GOT3 (cell line): ENCODE data around the gene WNT8B.

Experiments
- DNase-seq: peaks from one replicate; lab custom pipeline; 2025; ENCODE audit warnings: mixed read lengths; lab: John Stamatoyannopoulos, UW

WNT8B gene

DNA sequence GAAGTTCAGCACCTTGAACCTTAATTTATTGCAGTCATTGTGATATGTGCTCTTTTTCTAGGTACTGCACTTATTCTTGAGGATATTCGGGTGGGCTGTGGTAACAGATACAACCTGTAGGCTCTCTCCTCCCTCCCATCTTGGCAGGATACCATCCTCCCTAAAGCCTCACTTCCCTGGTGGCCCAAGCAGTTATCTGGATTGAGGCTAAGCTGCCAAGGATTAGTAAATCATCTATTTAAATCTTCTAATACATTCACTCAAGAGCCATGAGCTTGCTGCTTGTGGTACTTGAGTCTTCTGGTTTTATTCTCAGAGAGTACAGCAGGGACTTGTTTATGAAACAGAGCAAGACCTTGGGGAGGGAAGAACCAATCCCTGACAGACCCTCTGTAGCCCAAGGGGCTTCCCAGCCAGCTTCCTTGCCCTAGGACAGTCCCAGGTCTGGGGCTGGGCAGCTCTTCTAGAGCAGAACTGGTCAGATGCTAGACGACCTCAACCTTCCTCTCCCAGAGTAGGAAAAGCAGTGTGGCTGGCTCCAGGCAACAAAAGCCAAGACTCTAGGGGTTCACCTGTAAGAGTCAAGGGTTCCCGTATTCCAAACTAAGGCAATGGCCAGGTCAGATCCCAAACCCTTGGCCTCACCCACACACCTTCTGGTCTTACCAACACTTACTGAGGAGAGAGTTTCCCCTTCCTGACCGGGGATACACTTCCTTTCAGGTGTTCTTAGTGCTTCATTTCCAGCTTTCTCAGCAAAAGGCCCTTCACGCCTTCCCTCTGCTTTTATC lies 21.3 kb downstream of the WNT8B start:
- no peak for DNase-seq

GRCh38 chr10:100485366-100485765 lies 22.6 kb downstream of the WNT8B start:
- no peak for DNase-seq

DNA sequence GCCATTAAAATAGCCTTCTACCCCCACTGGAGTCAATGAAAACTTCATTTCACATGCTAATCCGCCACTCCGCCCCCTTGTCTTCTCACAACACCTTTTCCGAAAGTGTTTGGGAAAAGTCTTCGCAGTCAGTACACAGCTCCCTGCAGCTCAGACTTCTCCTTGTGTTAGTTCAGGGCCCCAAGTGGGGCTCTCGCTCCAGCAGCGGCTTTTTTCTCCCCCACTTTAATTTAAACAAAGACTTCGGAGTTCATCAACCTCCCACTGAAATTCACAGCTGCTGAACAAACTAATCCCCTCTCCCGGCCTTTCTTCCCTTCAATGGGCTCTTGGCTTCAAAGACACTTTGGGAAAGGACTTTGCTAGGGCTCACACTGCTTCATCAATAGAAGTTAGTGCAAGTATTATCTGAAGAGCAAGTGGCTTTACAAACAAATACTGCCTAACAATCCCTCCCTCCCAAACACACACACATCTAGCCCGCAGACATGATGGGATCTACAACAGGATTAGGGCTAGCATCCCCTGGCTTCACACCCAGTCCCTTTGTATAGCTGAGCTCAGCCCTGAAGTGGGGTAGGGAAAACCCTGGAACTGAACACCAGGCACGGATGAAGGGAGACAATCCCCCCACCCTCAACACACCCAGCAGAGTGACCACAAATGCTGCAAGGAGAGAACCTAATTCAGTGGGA lies 23.1 kb downstream of the WNT8B start:
- DNase-seq, result no peak

DNA sequence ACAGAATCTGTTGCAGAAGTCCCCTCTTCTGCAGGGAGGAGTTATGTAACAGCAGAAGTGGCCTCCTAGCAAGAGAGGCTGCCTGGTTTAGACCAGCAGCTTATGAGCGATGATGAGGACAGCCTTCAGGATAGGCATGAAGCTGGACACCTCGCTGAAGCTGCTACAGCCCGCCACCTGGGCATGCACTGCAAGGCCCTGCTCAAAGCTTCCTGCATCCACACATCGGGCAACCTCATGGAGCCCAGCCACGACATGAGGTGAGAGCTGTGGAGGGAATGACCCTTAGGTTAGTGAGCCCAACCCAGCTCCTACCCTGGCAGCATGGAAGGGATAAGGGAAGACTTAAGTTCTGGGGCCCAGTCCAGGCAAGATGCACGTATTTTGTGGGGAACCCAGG lies 24.7 kb downstream of the WNT8B start:
- no peak for DNase-seq

- DNase-seq, result no peak
These were observed 26.6 kb downstream of the WNT8B start for GRCh38 chr10:100489396-100489795.

- DNase-seq, result no peak
These were observed 27.7 kb downstream of the WNT8B start for GRCh38 chr10:100490531-100490930.

- DNase-seq, result no peak
These were observed 33.8 kb downstream of the WNT8B start for GRCh38 chr10:100496567-100496966.

GRCh38 chr10:100498059-100498458 lies 35.2 kb downstream of the WNT8B start:
- DNase-seq, result no peak

GRCh38 chr10:100501423-100501822 lies 38.6 kb downstream of the WNT8B start:
- DNase-seq, result no peak

DNA sequence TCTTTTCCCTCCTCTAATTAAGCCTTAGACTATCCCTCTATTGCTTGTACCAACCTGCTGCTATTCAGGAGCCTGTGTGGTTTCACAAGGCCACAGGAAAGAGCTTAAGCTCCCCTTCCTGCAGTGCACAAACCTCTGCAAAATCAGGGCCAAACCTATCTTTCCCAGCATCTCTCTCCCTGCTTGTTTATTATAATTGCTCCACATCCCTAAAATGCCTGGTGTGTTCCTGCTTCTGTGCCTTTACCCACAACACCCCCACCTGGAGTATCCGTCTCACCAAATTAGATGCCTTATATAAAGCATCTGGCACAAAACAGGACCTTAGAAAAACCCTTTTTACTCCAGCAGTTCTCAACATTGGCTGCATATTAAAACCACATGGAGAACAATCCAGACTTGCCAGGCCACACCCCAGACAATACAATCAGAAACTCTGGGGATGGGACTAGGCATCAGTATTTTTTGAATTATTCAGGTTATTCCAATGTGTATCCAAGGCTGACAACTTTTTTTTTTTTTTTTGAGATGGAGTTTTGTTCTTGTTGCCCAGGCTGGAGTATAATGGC lies 40.2 kb downstream of the WNT8B start:
- DNase-seq, result no peak

DNA sequence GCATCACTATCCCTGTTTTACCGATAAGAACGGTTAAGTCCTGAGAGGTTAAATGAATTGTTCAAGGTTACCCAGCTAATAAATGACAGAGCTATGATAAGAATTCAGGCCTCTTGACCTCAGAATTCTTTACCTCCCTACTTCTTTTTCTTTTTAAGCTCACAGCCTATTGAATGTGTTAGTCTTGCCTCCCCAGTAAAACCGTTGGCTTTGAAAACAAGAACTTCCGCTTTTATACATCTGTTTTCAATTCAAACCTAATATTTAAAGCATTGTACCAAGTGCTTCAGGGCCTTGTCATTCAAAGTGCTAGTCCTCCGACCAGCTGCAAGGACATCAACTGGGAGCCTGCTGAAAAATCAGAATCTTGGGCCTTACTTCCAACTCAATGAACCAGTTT lies 41.3 kb downstream of the WNT8B start:
- DNase-seq, result no peak

DNA sequence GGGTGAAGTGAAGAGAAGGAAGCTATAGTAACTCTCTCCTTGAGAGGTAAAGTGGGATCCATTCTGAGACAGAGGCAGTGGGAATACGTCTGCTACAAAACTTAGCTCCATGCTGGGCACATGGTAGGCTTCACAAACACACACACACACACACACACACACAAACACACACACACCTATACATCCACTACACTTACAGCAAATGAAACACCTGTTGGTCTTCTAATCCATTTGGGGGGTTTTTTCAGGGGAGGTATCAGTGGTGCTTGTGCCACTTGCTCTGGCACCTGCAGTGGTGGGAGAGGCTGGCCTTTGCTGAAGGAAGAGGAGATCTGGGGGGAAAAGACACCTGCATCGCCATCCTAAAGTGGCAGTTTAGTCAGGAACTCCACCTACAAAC lies 42.4 kb downstream of the WNT8B start:
- DNase-seq, result no peak

DNA sequence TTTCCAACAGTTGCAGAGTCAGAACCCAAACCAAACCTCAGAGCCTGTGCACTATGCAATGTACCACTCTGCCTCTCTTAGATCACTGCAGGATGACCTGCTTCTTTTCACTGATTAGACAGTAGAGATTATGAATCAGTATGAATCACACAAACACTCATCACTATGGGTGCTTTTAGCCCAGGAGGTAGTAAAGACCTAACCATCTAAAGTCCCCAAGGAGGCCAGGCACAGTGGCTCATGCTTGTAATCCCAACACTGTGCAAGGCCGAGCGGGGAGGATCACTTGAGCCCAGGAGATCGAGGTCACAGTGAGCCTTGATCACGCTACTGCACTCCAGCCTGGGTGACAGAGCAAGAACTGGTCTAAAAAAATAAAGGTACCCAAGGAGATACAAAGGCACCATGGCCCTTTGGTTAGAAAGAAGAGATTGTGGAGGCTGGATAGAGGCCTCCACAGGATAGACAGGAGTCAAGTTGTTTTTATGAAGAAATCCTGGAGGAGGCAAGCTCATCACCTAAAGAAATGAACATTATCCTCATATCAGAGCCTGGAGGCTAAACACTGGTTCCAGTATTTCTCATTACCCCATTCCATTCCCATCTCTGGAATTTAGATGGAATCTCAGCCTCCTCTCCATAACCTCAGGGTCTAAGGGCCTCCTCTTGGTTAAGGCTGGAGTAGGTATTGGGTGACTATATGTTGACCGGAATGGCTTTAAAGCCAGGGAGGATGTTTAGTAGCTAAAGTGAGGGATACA lies 44.0 kb downstream of the WNT8B start:
- no peak for DNase-seq

- DNase-seq, result no peak
These were observed 44.5 kb downstream of the WNT8B start for GRCh38 chr10:100507357-100507732.

DNA sequence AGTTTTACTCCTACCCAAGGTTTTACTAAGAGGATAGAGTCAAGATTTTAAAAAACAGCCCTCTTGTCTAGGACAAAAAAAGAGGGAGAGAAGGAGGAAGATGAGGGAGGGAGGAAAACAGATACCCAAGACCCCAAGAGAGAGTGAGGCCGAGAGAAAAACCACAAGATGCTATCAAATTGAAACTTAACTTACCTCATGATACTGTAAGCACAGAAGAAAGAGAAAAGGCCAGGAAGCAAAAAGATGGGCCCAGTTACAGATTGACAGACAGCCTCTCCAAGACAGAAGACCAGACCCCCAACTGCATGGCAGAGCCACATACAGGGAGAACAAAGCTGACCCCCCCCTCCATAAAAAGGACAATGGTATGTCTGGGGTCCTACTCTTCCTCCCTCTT lies 45.5 kb downstream of the WNT8B start:
- no peak for DNase-seq

DNA sequence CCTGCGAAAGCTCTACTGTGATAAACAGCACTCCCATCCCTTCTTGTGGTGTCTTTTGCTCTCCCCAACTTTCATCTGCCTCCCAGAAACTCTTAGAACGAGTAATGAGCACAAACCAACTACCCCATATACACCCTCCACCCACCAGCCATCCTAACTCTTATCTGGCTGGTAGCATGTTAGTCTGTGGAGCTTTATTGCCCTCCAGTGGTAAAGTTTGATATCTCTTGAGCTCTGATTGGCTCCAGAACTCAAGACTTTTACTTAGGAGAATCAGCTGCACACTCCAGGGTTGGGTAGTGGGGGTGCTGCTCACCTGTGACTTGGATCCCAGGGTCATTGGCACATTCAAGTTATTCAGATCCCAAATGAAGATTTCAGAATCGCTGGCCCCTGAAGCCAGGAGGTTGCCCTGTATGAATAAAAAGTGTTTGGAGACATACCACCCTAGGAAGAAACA lies 45.9 kb downstream of the WNT8B start:
- DNase-seq, result no peak

GRCh38 chr10:100509241-100509840 lies 46.5 kb downstream of the WNT8B start:
- DNase-seq, result no peak

DNA sequence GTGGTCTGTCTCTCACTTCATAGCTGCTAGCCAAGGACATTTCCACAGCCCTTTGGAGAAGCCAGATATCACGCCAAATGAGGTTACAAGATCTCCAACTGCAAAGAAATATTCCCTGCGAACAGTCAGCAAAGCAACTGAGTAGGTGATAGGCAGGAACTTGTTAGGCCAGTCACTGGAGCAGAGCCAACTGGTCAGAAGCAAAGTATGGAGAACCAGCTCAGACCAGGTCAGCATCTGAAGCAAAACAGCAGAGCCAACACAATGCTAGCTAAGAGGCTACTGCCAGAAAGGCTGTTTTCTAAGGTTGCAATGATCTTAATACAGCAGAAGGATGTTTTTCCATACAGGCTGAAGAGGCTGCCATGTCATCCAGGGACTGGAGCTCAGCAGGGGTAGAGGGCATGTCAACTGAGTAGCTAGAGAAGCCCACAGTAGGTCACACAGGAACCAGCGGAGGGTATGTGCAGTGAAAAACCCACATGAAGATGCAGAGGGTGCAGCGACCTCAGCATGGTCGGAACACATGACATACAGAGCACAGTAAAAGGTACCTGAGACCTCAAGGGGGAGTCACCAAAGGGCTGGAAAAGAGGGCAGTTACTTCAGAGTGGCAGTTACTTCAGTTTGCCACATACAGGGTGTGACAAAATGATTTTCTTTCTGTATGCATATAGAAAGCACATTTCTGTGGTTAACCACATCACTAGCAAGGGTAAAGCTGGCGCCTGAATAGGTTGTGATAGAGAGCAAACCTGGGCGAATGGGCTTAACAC lies 47.9 kb downstream of the WNT8B start:
- DNase-seq, result no peak

- DNase-seq, result no peak
These were observed 52.8 kb downstream of the WNT8B start for GRCh38 chr10:100515612-100516011.

DNA sequence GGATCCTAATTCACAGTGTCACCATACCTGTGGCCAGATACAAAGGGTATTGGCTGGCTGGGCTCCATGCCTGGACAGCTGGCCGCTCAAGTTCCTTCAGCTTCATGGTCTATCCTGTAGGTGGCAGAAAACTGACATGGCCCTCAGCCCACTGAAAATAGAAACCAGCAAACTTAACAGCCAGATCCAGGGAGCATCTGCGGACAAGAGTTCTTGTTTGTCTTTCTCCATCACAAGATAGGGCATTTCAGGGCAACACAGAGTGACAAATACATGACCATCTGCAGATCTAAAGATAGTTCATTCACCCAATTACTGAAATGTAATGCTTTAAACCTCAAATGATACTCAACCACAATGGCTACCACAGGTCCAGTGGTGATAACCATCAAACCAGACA lies 54.0 kb downstream of the WNT8B start:
- DNase-seq, result no peak

DNA sequence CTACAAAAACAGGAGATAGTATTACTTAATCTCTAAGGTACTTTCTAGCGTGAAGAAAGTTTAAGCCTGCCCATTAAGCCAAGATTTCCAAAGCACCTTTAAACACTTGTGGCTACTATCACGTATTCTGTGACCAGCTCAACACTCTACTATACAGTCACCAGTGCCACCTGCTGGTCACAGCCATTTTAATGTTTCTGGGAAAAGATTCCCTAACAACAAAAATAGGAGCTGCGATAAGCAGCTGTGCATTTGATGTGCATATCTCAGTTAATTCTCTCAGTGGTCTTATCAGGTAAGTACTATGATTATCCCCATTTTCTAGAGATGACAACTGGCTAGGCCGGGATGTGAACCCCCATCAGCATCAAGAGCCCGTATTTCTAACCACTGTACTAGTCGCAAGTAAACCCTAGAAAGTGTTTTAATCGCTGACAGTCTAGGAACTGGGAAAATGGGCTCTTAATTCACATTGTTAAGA lies 56.0 kb downstream of the WNT8B start:
- no peak for DNase-seq
